AG09319 (cell line): ENCODE data around the gene NXPH2.

ENCODE experiments used
- DNase-seq: peaks from one replicate; pipeline ENCODE4 v3.0.0-alpha.2; 2010; ENCODE audit warnings: low read depth; ENCODE audit errors: extremely low read depth
- TF ChIP-seq, protein P1 (sequence below): IDR thresholded peaks from 2 replicates; pipeline ENCODE4 v1.5.1; 2011; ENCODE audit warnings: low read depth, mild to moderate bottlenecking, inconsistent platforms, low read length, moderate library complexity

NXPH2 gene

DNA sequence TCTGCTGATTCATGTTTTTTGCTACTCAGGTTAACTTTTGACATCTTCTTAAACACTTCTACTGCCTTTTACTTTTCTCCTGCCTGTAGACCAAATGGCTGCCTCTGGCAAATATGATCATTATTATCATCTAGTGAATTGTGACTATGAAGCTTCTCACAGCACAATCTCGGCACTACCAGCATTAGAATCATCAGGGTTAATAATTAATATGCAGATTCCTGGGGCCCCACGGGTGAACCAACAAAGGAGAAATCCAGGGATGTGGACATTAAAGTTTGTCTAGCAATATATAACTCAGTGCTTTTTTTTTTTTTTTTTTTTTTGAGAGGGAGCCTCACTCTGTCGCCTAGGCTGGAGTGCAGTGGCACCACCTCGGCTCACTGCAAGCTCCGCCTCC lies 142.5 kb downstream of the NXPH2 start:
- TF ChIP-seq, protein P1, sequence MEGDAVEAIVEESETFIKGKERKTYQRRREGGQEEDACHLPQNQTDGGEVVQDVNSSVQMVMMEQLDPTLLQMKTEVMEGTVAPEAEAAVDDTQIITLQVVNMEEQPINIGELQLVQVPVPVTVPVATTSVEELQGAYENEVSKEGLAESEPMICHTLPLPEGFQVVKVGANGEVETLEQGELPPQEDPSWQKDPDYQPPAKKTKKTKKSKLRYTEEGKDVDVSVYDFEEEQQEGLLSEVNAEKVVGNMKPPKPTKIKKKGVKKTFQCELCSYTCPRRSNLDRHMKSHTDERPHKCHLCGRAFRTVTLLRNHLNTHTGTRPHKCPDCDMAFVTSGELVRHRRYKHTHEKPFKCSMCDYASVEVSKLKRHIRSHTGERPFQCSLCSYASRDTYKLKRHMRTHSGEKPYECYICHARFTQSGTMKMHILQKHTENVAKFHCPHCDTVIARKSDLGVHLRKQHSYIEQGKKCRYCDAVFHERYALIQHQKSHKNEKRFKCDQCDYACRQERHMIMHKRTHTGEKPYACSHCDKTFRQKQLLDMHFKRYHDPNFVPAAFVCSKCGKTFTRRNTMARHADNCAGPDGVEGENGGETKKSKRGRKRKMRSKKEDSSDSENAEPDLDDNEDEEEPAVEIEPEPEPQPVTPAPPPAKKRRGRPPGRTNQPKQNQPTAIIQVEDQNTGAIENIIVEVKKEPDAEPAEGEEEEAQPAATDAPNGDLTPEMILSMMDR = no peak
- no peak for DNase-seq

DNA sequence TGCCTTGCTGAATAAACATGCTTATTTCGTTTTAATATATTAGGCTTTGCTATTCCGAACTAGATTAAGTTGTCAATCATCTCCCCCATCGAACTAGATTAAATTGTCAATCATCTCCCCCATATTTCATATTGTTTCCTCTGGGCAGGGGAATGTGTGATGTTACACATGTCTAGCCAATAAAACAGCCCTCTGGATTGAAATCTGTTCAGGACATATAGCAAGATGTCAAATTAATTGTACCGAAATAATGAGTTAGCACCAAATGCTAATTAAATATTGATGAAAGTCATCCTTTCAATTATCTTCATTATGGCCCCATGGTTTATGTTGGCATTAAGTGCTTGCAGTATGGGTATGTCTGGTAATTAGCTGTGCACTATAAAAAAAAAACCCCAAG lies 143.1 kb downstream of the NXPH2 start:
- TF ChIP-seq, protein P1 = no peak
- no peak for DNase-seq

DNA sequence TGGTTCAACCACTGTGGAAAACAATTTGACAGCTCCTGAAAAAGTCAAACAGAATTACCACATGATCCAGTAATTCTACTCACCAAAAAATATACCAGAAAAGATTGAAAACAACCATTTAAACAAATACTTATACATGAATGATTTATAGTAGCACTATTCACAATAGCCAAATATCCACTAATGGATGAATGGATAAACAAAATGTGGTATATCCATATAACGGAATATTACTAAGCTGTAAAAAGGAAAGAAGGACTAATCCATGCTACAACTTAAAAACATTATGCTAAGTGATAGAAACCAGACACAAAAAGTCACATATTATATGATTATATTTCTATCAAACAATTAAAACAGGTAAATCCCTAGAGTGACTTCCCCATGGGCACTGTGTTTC lies 147.1 kb downstream of the NXPH2 start:
- TF ChIP-seq, protein P1 = no peak
- DNase-seq = no peak

- TF ChIP-seq, protein P1 = no peak
- DNase-seq = no peak
These were observed 148.0 kb downstream of the NXPH2 start for GRCh38 chr2:138632066-138632620.

DNA sequence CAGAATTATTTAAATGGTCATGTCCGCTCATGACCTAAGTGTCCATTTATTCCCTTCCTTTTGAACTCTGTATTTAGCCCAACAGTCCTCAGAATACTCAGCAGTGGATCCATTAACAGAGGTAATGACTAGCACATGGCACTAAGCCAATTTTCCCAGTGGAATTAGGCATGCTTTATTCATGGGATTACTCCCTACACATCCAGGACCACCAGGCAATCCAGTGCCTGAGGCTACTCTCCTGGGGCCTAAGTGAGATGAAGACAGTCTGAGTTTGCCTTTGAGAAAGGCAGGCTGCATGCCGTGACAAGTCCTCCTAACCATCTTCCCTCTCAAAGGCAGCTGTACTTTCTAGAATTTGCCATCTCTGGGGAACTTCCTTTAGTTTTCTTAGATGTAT lies 150.0 kb downstream of the NXPH2 start:
- no peak for DNase-seq
- TF ChIP-seq, protein P1 = no peak

- no peak for DNase-seq
- TF ChIP-seq, protein P1 = no peak
These were observed 154.0 kb downstream of the NXPH2 start for GRCh38 chr2:138626148-138626547.

GRCh38 chr2:138622613-138623012 lies 157.6 kb downstream of the NXPH2 start:
- TF ChIP-seq, protein P1 = no peak
- no peak for DNase-seq
